Measurements from ENCODE around the gene TCFL5.
A peak's percentile ranks its signal among the peaks of the same experiment; 100 is the strongest.

The TCFL5 gene

GRCh38 chr20:62825333-62825985 is 36.2 kb downstream of the TCFL5 start:
- H4K20me1 ChIP-seq (ENCODE audit: insufficient read depth, low read length) = no peaks in the 10 kb centered on the region
- H3K27me3 ChIP-seq (ENCODE audit: insufficient read depth, low read length) = peaks cover 10% of the 10 kb centered on the region; the same call in 1 of the 2 replicates
- no peak overlapping the region for H3K4me3 ChIP-seq (ENCODE audit: low read depth, low read length, poor library complexity, severe bottlenecking)
- no peak overlapping the region for H2AFZ ChIP-seq (ENCODE audit: low read length)
- H3K4me1 ChIP-seq (ENCODE audit: insufficient read depth, low read length, severe bottlenecking) = peaks cover 11% of the 10 kb centered on the region
- no peak overlapping the region for H3K9ac ChIP-seq (ENCODE audit: low read length)
- TF ChIP-seq EZH2 (IDR thresholded peaks at IDR 0.05; ENCODE audit: borderline replicate concordance, low read length) = no peak
- TF ChIP-seq CTCF (IDR thresholded peaks at IDR 0.05; ENCODE audit: low read length) = no peak
- no peaks in the 10 kb centered on the region for H3F3A ChIP-seq (ENCODE audit: insufficient read depth, low read length)
- peak overlapping the region; percentile 10; the same call in 1 of the 2 replicates for H3K4me2 ChIP-seq (ENCODE audit: low read length)
- no peaks in the 10 kb centered on the region for H3K9me2 ChIP-seq (ENCODE audit: low read depth, low read length)
- no peak overlapping the region for H3K27ac ChIP-seq (ENCODE audit: low read depth, low read length, poor library complexity, severe bottlenecking)
- H3K79me2 ChIP-seq (ENCODE audit: insufficient read depth, low read length) = no peaks in the 10 kb centered on the region
- no peaks in the 10 kb centered on the region for H3K9me3 ChIP-seq (ENCODE audit: low read length)
- no peaks in the 10 kb centered on the region for H3K36me3 ChIP-seq (ENCODE audit: insufficient read depth, low read length)

GRCh38 chr20:62824476-62825332 is 36.9 kb downstream of the TCFL5 start:
- Histone ChIP-seq H3K4me2 (ENCODE audit: low read length) (peak overlapping the region; percentile 74), H3K36me3 (ENCODE audit: insufficient read depth, low read length) (no peaks in the 10 kb centered on the region), H2AFZ (ENCODE audit: low read length) (no peak overlapping the region), H3K27me3 (ENCODE audit: insufficient read depth, low read length) (peaks cover 10% of the 10 kb centered on the region; the same call in 1 of the 2 replicates), H3F3A (ENCODE audit: insufficient read depth, low read length) (no peaks in the 10 kb centered on the region), H3K27ac (ENCODE audit: low read depth, low read length, poor library complexity, severe bottlenecking) (no peak overlapping the region), H3K9me3 (ENCODE audit: low read length) (no peaks in the 10 kb centered on the region), H3K4me1 (ENCODE audit: insufficient read depth, low read length, severe bottlenecking) (peaks cover 11% of the 10 kb centered on the region), H3K9ac (ENCODE audit: low read length) (peak overlapping the region; percentile 44; the same call in 1 of the 2 replicates), H3K79me2 (ENCODE audit: insufficient read depth, low read length) (no peaks in the 10 kb centered on the region), H3K4me3 (ENCODE audit: low read depth, low read length, poor library complexity, severe bottlenecking) (peak overlapping the region; percentile 45), H4K20me1 (ENCODE audit: insufficient read depth, low read length) (no peaks in the 10 kb centered on the region), H3K9me2 (ENCODE audit: low read depth, low read length) (no peaks in the 10 kb centered on the region)
- TF ChIP-seq EZH2 (IDR thresholded peaks at IDR 0.05; ENCODE audit: borderline replicate concordance, low read length) (no peak), CTCF (IDR thresholded peaks at IDR 0.05; ENCODE audit: low read length) (no peak)

- Histone ChIP-seq H3K9me3 (ENCODE audit: low read length) (no peaks in the 10 kb centered on the region), H3K9me2 (ENCODE audit: low read depth, low read length) (no peaks in the 10 kb centered on the region), H2AFZ (ENCODE audit: low read length) (no peak overlapping the region), H3K4me1 (ENCODE audit: insufficient read depth, low read length, severe bottlenecking) (peaks cover 11% of the 10 kb centered on the region), H3K4me2 (ENCODE audit: low read length) (no peak overlapping the region), H3K79me2 (ENCODE audit: insufficient read depth, low read length) (no peaks in the 10 kb centered on the region), H3K4me3 (ENCODE audit: low read depth, low read length, poor library complexity, severe bottlenecking) (no peak overlapping the region), H3K27me3 (ENCODE audit: insufficient read depth, low read length) (peaks cover 6% of the 10 kb centered on the region; the same call in 1 of the 2 replicates), H3F3A (ENCODE audit: insufficient read depth, low read length) (no peaks in the 10 kb centered on the region), H3K9ac (ENCODE audit: low read length) (no peak overlapping the region), H3K27ac (ENCODE audit: low read depth, low read length, poor library complexity, severe bottlenecking) (peak overlapping the region; percentile 33), H3K36me3 (ENCODE audit: insufficient read depth, low read length) (no peaks in the 10 kb centered on the region), H4K20me1 (ENCODE audit: insufficient read depth, low read length) (no peaks in the 10 kb centered on the region)
- TF ChIP-seq CTCF (IDR thresholded peaks at IDR 0.05; ENCODE audit: low read length) (no peak), EZH2 (IDR thresholded peaks at IDR 0.05; ENCODE audit: borderline replicate concordance, low read length) (no peak)
Observed at GRCh38 chr20:62823688-62824475, 37.7 kb downstream of the TCFL5 start.

Measured in OCI-LY1 (cell line).